ENCODE measurements around the gene DNAL4. TPM values are rescaled to one million over a fixed set of nuclear protein-coding genes. Genes with fewer than 3 reads are reported as not detected.
A peak's percentile ranks its signal among the peaks of the same experiment; 100 is the strongest.

The DNAL4 gene
- total RNA-seq, 4 donors from 2014 or later, result 9.3 to 15.2 (median 12.8) TPM

GRCh38 chr22:38795569-38795968 lies 1.6 kb upstream of the DNAL4 start:
- Histone ChIP-seq H3K4me3 (no peak overlapping the region), H3K27me3 (peaks cover 0 to 10% (median 0%) of the 10 kb centered on the region in 4 donors), H3K36me3 (peaks cover 0 to 3% (median 2%) of the 10 kb centered on the region in 4 donors), H3K27ac (replicated peaks in 1 of 4) (no peak overlapping the region), H3K9me3 (no peaks in the 10 kb centered on the region), H3K4me1 (peaks cover 14 to 18% (median 17%) of the 10 kb centered on the region in 4 donors)
- TF ChIP-seq POLR2AphosphoS5 (IDR thresholded peaks at IDR 0.05) (no peak), EP300 (IDR thresholded peaks at IDR 0.05) (no peak), POLR2A (IDR thresholded peaks at IDR 0.05; ENCODE audit: low read depth) (no peak), CTCF (IDR thresholded peaks at IDR 0.05) (no peak)
- 73% methylated on average over 4 of the region's 4 CpGs for WGBS
- no peak for DNase-seq (ENCODE audit: extremely low spot score)
- intact Hi-C loops (cut with DNase I), result no loop called here

GRCh38 chr22:38793317-38793716 lies 626 bp downstream of the DNAL4 start:
- intact Hi-C loops (cut with DNase I), result no loop called here
- TF ChIP-seq CTCF (IDR thresholded peaks at IDR 0.05) (no peak), POLR2AphosphoS5 (IDR thresholded peaks at IDR 0.05) (no peak), EP300 (IDR thresholded peaks at IDR 0.05) (no peak)
- Histone ChIP-seq H3K27ac (replicated peaks in 1 of 4) (peak overlapping the region; percentile 84 to 91 (median 86)), H3K4me3 (peak overlapping the region; percentile 73 to 95 (median 89)), H3K27me3 (no peaks in the 10 kb centered on the region), H3K4me1 (peaks cover 24 to 31% (median 27%) of the 10 kb centered on the region in 4 donors), H3K36me3 (peaks cover 0 to 15% (median 10%) of the 10 kb centered on the region in 4 donors), H3K9me3 (no peaks in the 10 kb centered on the region)
- no peak for DNase-seq (ENCODE audit: extremely low spot score)
- WGBS, result 29% methylated on average over 9 of the region's 9 CpGs

GRCh38 chr22:38792833-38793232 lies 1.1 kb downstream of the DNAL4 start:
- intact Hi-C loops (cut with DNase I), result no loop called here

GRCh38 chr22:38789606-38790005 lies 4.3 kb downstream of the DNAL4 start:
- peaks cover 0 to 15% (median 10%) of the 10 kb centered on the region in 4 donors for H3K36me3 ChIP-seq
- H3K4me3 ChIP-seq, result no peak overlapping the region
- H3K27ac ChIP-seq (replicated peaks in 1 of 4), result peak overlapping the region in 1 of 4 donors; percentile 61
- WGBS, result 82% methylated on average over 4 of the region's 4 CpGs
- H3K27me3 ChIP-seq, result no peaks in the 10 kb centered on the region
- H3K4me1 ChIP-seq, result peaks cover 47 to 60% (median 57%) of the 10 kb centered on the region in 4 donors
- intact Hi-C loops (cut with DNase I), result no loop called here
- TF ChIP-seq POLR2A (IDR thresholded peaks at IDR 0.05; ENCODE audit: low read depth), result no peak
- no peak for TF ChIP-seq CTCF (IDR thresholded peaks at IDR 0.05)
- no peak for TF ChIP-seq EP300 (IDR thresholded peaks at IDR 0.05)
- TF ChIP-seq POLR2AphosphoS5 (IDR thresholded peaks at IDR 0.05), result no peak
- no peak for DNase-seq (ENCODE audit: extremely low spot score)
- no peaks in the 10 kb centered on the region for H3K9me3 ChIP-seq

More at GRCh38 chr22:38792833-38793232, 1.1 kb downstream of the DNAL4 start:
- DNase-seq (ENCODE audit: extremely low spot score), result no peak
- 61% methylated on average over 4 of the region's 4 CpGs for WGBS
- Histone ChIP-seq H3K27ac (replicated peaks in 1 of 4) (peak overlapping the region; percentile 84 to 91 (median 86)), H3K4me1 (peaks cover 29 to 35% (median 31%) of the 10 kb centered on the region in 4 donors), H3K4me3 (peak overlapping the region in 3 of 4 donors; percentile 73 to 95 (median 87)), H3K9me3 (no peaks in the 10 kb centered on the region), H3K27me3 (no peaks in the 10 kb centered on the region), H3K36me3 (peaks cover 0 to 15% (median 10%) of the 10 kb centered on the region in 4 donors)
- TF ChIP-seq POLR2A (IDR thresholded peaks at IDR 0.05; ENCODE audit: low read depth), result no peak
- no peak for TF ChIP-seq POLR2AphosphoS5 (IDR thresholded peaks at IDR 0.05)
- no peak for TF ChIP-seq EP300 (IDR thresholded peaks at IDR 0.05)
- TF ChIP-seq CTCF (IDR thresholded peaks at IDR 0.05), result no peak

- WGBS, result 58% methylated on average over 6 of the region's 6 CpGs
- intact Hi-C loops (cut with DNase I), result no loop called here
- H3K27ac ChIP-seq (replicated peaks in 1 of 4), result peak overlapping the region; percentile 61 to 78 (median 72)
- TF ChIP-seq POLR2A (IDR thresholded peaks at IDR 0.05; ENCODE audit: low read depth), result no peak
- no peak for TF ChIP-seq EP300 (IDR thresholded peaks at IDR 0.05)
- no peak for TF ChIP-seq POLR2AphosphoS5 (IDR thresholded peaks at IDR 0.05)
- no peak for TF ChIP-seq CTCF (IDR thresholded peaks at IDR 0.05)
- no peak overlapping the region for H3K4me3 ChIP-seq
- H3K9me3 ChIP-seq, result no peaks in the 10 kb centered on the region
- DNase-seq (ENCODE audit: extremely low spot score), result no peak
- peaks cover 0 to 15% (median 10%) of the 10 kb centered on the region in 4 donors for H3K36me3 ChIP-seq
- H3K27me3 ChIP-seq, result no peaks in the 10 kb centered on the region
- H3K4me1 ChIP-seq, result peaks cover 46 to 55% (median 52%) of the 10 kb centered on the region in 4 donors
Observed at GRCh38 chr22:38788846-38789245, 5.1 kb downstream of the DNAL4 start.

Data from esophagus muscularis mucosa (tissue), 4 donors.